Stimulated activated CD8-positive, alpha-beta memory T cell treated with anti-CD3 and anti-CD28 coated beads, Interleukin-7, amount 100 ng/mL, for 1 hour (primary cell): ENCODE measurements around the gene LDLRAD4.

Source experiments
- DNase-seq, 2 donors: peaks; one replicate each; pipeline ENCODE4 v3.0.0-alpha.2; 2020; ENCODE audit warnings: low read depth in 2 of 2

LDLRAD4 gene

GRCh38 chr18:13229001-13229671, 10.6 kb downstream of the LDLRAD4 start:
- DNase-seq, result no peak

DNA sequence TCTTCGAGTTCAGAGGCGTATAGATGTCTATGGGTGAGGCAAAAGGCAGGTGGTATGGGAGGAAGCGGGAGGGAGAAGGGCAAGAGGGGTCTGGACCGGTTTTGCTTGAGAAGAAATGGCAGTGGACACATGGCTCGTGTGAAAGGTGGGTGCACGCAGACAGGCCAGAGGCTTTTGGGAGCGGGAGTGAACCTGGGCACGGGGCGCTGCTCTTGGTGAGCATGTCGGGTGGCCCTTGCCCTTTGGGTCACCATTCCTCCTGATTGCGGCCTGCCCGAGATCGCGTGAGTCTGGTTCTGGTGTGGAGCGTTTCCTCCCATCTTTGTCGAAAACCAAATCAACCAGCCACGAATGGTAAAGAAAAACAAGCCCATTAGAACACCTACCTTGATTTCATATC, 12.6 kb downstream of the LDLRAD4 start:
- no peak for DNase-seq

DNA sequence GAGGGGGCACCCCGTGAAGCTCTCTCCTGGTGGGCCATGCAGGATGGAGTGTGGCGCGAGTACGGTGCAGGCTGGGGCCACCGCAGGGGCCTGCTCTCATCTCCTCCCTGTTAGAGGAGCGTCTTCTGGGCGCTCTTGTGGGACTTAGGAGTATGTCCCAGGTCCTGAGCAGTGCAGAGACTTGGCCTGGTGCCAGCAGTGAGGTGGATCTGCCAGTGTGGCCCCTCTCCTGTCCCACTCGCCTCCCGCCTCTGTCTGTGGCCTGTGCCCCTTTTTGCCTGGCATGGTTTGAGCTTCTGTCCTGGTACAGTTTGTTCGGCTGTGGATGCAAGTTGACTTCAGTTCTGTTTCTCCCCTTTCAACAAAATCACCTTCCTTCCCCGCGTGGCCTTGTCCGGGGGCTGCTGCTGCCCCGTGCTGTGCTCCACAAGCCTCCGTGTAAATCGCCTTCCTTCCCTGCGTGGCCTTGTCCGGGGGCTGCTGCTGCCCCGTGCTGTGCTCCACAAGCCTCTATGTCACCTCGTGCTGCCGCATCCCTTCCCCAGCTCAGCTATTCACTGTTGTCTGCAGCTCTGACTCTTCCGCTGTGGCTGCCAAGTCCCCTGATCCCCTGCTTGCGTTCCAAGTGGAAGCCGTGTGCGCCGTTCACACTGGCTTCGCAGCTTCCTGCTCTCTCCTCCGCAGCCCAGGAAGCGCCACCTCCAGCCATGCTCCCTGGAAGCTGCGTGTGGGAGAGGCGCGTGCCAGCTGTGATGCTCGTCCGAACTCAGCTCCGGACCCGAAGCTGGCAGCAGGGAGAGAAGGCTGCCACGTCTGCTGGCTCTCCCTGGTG, 13.7 kb downstream of the LDLRAD4 start:
- no peak for DNase-seq

GRCh38 chr18:13232971-13233786, 14.6 kb downstream of the LDLRAD4 start:
- no peak for DNase-seq

- DNase-seq, result no peak
Observed at GRCh38 chr18:13233787-13234783, 15.5 kb downstream of the LDLRAD4 start.

- DNase-seq, result no peak
Observed at GRCh38 chr18:13235421-13235831, 16.9 kb downstream of the LDLRAD4 start.

DNA sequence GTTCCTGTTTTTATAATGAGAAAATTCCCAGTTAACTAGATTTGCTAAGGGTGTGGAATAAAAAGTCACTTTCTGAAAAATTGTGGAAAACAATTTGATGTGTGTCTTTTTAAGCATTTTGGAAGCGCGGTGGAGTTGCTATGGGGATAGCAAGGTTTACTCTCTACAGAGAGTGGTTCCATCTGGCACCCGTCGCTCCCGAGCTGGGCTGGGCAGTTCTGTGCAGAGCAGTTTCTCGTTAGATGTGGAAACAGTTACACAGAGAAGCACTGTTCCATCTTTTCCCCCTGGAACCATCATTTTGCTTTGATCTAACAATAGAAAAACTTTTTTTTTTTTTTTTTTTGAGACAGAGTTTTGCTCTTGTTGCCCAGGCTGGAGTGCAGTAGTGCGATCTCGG, 17.4 kb downstream of the LDLRAD4 start:
- no peak for DNase-seq

GRCh38 chr18:13236411-13236810, 17.9 kb downstream of the LDLRAD4 start:
- no peak for DNase-seq

DNA sequence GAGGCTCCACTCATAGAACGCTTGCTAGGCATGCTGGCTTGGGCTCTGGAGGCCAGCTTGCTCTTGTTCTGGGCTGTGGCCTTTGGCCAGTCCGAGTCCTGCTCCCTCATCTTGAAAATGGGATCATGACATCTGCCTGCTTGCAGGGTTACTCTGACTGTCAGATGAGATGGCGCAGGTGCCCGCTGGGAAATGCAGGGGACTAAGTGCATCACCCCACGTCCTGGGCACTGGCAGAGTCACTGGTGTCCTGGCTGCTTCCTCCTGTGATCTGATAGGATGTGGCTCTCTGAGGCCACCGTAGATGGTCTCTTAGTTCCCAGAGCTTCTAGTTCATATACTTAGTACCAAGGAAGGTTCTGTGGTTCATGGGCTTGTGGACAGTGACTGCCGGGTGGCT, 18.5 kb downstream of the LDLRAD4 start:
- no peak for DNase-seq

DNA sequence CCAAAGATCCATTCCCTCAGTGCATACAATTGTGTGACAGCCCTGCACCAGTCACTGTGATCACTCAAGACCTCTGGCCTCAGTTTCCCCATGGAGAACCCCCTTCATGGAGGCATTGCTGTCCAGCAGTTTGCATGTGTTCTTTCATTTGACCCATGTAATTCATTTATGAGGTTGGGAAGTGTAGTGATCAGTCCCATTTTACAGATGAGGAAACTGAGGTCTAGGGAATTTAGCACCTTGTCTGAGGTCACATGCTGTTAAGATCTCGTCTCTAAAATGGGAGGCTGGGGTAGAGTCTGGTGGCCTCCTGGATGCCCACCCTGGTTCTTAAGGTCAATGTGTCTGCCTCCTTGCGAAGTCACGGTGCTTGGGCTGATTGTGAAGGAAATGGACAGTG, 19.1 kb downstream of the LDLRAD4 start:
- no peak for DNase-seq

GRCh38 chr18:13239171-13239956, 20.8 kb downstream of the LDLRAD4 start:
- DNase-seq, result no peak

DNA sequence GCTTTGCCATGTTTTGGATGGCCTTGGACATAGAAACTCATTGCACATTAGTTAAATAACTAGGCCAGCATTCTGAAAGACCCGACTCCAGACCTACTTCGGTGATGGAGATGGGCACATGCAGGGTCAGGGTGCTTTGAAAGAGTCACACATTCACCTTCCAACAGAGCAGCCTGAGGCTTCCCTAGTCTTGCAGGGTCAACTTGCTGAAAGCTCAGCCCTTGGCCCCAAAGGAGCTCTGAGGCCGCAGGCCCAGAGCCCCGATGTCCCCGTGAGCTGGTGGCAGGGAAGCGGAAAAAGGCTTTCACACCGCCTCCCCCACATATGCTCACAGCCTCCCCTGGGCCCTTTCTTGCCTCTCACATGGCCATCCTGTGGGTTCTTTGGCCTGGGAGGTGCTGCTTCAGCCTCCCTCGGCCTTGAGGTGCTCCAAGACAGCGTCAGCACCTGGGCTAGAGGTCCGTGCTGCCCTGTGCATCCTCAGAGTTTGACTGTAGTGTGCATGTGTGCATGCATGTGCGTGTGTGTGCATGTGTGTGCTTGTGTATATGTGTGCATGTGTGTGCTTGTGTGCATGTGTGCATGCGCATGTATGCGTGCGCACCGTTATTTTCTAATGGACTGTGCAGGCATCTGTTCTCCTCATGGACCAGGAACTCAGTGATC, 21.6 kb downstream of the LDLRAD4 start:
- DNase-seq, result no peak

- DNase-seq, result no peak
Observed at GRCh38 chr18:13241083-13241892, 22.7 kb downstream of the LDLRAD4 start.

DNA sequence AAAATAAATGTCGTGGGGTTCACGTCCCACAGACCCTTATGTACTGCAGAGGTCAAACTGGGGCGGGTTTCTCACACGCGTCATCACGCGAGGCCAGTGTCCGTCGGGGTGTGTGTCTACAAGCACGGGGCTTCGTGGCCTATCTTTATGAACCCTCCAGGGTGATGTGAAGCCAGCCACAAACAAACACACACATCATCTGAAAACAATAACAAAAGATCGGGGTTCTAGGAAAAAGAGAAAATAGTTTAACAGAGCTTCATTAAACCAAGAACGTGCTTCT, 23.3 kb downstream of the LDLRAD4 start:
- no peak for DNase-seq

GRCh38 chr18:13242797-13243196, 24.2 kb downstream of the LDLRAD4 start:
- DNase-seq, result no peak

DNA sequence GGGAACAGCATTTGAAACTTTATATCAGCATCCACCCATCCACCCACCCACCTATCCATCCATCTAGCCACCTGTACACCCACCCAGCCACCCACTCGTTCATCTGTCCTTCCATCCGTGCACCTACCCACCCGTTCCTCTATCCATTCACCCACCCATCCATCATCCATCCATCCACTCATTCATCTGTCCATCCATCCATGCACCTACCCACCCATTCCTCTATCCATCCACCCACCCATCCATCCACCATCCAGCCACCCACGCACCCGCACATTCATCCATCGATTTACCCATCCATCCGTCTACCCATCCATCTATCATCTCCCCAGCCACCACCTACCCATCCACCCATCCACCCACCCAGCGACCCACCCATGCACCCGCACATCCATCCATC, 24.8 kb downstream of the LDLRAD4 start:
- DNase-seq, result no peak

GRCh38 chr18:13244135-13244534, 25.6 kb downstream of the LDLRAD4 start:
- DNase-seq, result no peak

GRCh38 chr18:13245481-13246000, 27.0 kb downstream of the LDLRAD4 start:
- DNase-seq, result no peak

DNA sequence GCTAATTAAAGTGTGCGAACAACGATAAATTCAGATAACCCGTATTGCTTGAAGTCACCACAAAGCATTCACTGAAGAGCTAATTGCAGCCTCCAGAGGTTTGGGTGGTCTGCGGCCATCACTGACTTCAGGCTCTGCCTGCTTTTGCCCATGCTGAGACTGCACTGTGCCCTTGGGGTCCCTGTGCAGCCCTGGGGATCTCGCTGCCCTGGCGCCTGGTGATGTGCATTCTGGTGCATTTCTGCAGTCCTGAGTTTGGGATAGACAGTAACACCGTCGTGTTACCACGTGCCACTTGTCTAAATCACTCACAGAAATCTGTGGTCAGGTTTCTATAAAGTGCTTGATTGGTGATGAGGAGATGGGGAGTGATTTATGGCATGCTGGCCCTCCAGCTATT, 27.6 kb downstream of the LDLRAD4 start:
- DNase-seq, result no peak
